IPS DF 6.9 (cell line): Measurements from ENCODE around the gene SNCG.

Experiments used
- DNase-seq: peaks from one replicate; pipeline ENCODE4 v3.0.0-alpha.2; 2013; ENCODE audit warnings: low read depth, low spot score
- H3K27ac ChIP-seq: one replicate; pipeline ENCODE4 v1.5.1; 2013; ENCODE audit warnings: low read length, control low read depth
- H3K27me3 ChIP-seq: 2 replicates; pipeline ENCODE4 v1.6.1; 2013; ENCODE audit warnings: mild to moderate bottlenecking, low read length; ENCODE audit not compliant: control insufficient read depth, insufficient read depth
- H3K36me3 ChIP-seq: 2 replicates; pipeline ENCODE4 v1.6.1; 2013; ENCODE audit warnings: low read length; ENCODE audit not compliant: control insufficient read depth, insufficient read depth
- H3K4me1 ChIP-seq: 2 replicates; pipeline ENCODE4 v1.6.1; 2013; ENCODE audit warnings: low read length; ENCODE audit not compliant: control insufficient read depth, insufficient read depth
- H3K4me3 ChIP-seq: 2 replicates; pipeline ENCODE4 v1.5.1; 2013; ENCODE audit warnings: mild to moderate bottlenecking, low read length
- H3K9me3 ChIP-seq: 2 replicates; pipeline ENCODE4 v1.6.1; 2013; ENCODE audit warnings: low read length, inconsistent platforms; ENCODE audit not compliant: control insufficient read depth, insufficient read depth
- WGBS: extraction: QIAGEN DNeasy Blood & Tissue Kit; methylation state at CpG from one replicate; pipeline ENCODE4 v1.1.7; 2013; ENCODE audit warnings: mixed read lengths, missing lambda C conversion rate; ENCODE audit not compliant: insufficient read length, insufficient coverage; 5-methylcytosine and 5-hydroxymethylcytosine counted together

The SNCG gene

DNA sequence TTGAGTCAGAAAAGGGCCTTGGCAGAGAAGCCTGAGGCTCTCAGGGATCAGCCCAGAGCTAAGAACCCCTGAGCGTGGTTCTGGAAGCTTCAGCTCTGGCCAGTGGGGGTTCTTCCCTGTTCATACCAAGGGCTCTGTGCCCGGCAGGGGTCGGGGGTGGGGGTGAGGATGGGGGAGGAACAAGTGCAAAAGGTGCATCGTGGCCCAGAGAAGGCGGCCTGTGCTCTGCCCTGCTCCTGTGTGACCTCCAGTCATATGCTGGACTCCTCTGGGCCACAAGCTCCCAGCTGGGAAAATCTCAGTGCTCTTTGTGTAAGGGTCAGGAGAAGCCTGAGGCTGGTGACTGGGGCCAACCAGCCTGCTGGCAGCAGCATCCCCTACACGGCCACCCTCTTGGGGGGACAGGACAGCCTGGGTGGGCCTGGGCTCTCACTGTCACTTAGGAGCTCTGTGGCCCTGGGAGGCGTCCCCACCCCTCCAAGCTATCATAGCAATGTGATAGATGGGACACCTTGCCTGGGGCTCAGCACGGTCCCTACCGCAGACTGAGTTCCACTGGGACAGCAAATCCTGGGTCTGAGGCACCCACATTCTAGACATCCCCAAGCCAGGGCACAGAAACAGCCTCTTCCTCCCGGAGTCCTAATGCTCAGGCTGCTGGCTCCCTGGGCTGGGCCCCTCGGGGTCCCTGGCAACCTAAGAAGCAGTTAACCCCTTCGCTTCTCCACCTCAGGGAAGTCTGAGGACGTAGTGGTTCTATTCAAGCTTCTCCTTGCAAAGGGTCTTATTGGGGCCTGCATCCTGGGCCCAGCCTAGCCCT is 3.5 kb upstream of the SNCG start:
- no peaks in the 10 kb centered on the region for H3K36me3 ChIP-seq
- H3K27ac ChIP-seq, result peak overlapping the region; percentile 19
- no peaks in the 10 kb centered on the region for H3K27me3 ChIP-seq
- peaks cover 39% of the 10 kb centered on the region for H3K4me1 ChIP-seq
- H3K9me3 ChIP-seq, result no peaks in the 10 kb centered on the region; the same call in 1 of the 2 replicates
- DNase-seq, result no peak
- H3K4me3 ChIP-seq, result no peak overlapping the region
- WGBS, result no CpG with 5 or more reads among the region's 13 CpGs

DNA sequence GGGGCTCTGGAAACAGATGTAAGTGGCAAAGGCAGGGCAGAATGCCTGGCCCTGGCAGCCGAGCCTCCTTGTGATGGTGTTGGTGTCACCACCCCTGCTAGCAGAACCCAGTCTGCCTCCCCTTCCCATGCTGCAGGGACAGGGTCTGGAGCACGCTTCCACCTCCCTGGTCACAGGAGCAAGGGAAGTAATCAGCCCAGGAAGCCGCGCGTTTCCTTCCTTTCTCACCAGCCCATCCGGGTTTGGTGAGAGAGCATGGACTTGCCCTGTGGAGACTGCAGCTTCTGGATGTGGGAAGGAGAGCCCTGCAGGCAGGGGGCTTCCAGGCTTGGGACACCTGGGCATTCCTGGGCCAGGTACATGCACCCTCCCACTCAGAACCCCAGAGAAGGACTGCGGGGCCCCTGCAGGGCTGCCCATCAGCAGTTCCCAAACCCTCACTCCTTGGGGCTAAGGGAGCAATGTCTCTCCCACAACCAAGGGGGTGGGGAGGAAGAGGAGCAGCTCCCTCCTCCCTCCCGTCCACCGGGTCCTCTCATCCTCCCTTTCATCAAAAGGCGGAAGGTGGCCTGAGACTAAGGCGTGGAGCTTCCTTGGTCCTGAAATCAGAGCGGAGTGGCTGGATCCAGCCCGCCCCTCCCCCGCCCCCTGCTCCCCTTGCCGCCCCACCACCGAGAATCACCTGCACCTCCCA is 2.8 kb upstream of the SNCG start:
- no peak overlapping the region for H3K27ac ChIP-seq
- H3K36me3 ChIP-seq, result no peaks in the 10 kb centered on the region
- H3K4me3 ChIP-seq, result no peak overlapping the region
- H3K9me3 ChIP-seq, result no peaks in the 10 kb centered on the region; the same call in 1 of the 2 replicates
- no CpG with 5 or more reads among the region's 16 CpGs for WGBS
- H3K27me3 ChIP-seq, result no peaks in the 10 kb centered on the region
- peaks cover 40% of the 10 kb centered on the region for H3K4me1 ChIP-seq
- no peak for DNase-seq

DNA sequence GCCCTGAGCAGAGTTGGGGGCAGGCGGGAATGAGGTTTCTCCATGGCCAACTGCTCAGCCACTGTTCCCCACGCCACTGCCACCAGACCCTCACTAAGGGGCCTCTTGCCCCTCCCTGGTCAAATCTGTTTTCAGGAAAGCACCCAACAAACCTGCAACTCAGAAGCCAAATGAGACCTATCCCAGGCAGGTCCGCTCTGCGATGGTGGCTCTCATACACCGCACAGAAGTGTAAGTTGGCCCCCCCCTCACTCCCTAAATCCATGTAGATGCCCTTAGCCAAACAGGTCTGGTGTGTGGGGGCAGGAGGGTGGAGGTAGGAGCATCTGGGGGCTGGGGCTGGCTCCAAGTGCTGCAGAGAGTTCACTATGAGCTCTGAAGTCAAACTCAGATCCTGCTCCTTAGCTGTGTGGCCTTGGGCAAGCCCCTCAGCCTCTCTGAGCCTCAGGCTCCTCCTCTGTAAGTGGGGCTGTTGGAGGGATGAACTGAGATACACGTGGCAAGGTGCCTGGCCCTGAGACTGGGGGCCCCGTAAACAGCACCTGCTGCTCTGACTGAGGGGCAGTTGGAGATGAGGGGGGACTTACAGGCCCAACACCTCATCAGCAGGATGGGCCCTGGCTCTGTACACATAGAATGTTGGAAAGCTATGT is 2.1 kb upstream of the SNCG start:
- Histone ChIP-seq H3K36me3 (no peaks in the 10 kb centered on the region), H3K27me3 (no peaks in the 10 kb centered on the region), H3K4me3 (no peak overlapping the region), H3K27ac (no peak overlapping the region), H3K9me3 (no peaks in the 10 kb centered on the region; the same call in 1 of the 2 replicates), H3K4me1 (peaks cover 40% of the 10 kb centered on the region)
- DNase-seq, result no peak
- no CpG with 5 or more reads among the region's 7 CpGs for WGBS

DNA sequence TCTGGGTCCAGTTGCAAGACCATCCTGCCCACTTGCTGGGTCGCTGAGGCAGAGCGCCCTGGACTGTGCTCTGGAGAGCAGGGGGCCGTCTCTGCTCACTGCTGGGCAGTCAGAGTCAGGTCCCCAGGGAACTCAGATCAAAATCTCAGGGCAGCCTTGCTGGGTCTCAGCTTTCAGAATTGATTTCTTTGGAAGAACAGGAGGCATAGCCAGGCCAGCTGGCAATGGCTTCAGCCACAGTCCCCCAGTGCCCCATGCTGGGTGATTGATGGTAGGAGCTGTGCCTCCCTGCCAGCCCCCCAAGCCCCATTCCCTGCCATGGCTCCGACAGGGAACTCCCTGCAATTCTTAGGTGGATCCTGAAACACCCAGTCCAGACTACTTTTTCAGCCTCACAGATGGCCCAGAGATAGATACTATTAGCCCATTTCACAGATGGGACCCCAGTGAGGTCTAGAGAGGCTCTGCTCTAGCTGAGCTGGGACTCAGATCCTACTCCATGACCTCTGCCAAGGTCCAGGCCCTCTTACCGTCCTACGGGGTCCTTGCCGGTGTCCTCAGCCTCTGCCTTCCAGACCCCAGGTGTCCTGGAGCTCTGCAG is 1.5 kb upstream of the SNCG start:
- no peak for DNase-seq
- Histone ChIP-seq H3K4me3 (no peak overlapping the region), H3K27me3 (no peaks in the 10 kb centered on the region), H3K27ac (no peak overlapping the region), H3K36me3 (no peaks in the 10 kb centered on the region), H3K9me3 (no peaks in the 10 kb centered on the region; the same call in 1 of the 2 replicates), H3K4me1 (peaks cover 40% of the 10 kb centered on the region)
- WGBS, result no CpG with 5 or more reads among the region's 7 CpGs

DNA sequence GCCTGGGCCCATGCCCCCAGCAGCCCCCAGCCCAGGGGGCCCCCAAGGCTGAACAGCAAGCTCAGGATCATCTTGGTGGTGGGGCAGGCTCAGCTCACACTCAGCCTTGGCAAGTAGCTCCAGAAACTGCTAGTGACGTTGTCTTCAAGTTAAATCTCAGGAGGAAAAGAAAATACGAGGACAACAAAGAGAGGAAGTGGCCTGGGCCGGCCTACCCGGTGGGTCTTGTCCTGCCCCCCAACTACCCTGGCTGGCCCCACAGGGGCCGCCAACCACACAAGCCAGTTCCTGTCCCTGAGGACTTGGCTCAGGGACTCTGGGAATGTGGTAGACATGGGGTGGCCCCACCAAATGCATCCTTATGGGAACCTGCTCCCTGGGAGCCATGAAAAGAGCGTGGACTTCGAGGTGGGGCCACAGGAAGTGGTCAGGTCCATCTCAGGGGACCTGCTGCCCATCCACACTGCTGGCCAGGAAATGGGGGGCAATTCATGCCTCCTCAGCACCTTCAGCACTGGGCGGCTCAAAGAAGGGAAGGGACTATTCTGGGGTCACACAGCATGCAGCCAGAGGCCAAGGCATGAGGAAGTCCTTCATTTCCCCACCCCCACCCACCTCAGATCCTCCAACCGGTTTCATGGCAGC is 806 bp upstream of the SNCG start, which contains the start of gene MMRN2:
Gene MMRN2 (minus strand): TSS at position 145 of the 645 bp plus-strand sequence. CDS start 74 bp downstream, at position 71.
- no peak for DNase-seq
- no peak within 1 kb of the TSS for H3K27ac ChIP-seq
- no peaks in the 10 kb centered on the region for H3K36me3 ChIP-seq
- H3K27me3 ChIP-seq, result no peaks in the 10 kb centered on the region
- no CpG with 5 or more reads among the region's 9 CpGs for WGBS
- no peaks in the 10 kb centered on the region for H3K9me3 ChIP-seq
- H3K4me1 ChIP-seq, result peaks cover 40% of the 10 kb centered on the region
- no peak within 1 kb of the TSS for H3K4me3 ChIP-seq

DNA sequence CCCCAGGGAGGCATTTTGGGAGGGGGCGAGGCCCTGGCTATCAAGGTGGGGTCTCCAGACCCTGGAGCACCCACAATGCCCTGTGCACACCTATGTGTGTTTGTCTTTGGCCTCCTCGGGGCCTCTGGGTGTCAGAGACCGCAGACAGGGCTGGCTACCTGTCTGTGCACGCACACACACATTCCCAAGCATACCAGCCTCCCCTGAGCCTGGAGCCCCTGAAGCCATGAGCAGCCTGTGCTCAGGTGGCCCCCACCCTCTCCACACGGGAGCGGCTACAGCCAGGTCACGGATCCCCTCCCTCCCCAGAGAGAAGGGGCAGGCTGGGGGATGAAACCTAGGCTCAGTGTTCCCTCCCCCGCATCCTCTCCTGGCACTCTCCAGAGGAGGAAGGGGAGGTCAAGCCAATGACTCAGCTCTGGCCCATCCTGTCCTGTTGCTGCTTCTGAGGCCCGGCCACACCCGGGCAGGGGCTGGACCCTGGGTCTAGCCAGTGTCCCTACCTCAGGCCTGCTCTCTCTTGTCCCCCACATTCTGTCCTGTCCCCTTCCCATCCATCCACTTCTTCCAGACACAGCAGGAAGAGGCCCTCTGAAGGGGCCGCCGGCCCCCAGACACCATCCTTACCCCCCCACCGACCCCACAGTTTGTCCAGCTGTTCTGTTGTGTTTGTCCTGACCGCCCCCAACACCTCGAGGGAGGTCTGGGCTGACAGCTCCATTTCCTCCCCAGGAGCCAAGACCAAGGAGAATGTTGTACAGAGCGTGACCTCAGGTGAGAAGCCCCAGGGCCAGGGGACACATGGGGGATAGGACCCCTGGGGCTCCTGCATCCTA is 720 bp downstream of the SNCG start:
- no peak overlapping the region for H3K27ac ChIP-seq
- no CpG with 5 or more reads among the region's 16 CpGs for WGBS

DNA sequence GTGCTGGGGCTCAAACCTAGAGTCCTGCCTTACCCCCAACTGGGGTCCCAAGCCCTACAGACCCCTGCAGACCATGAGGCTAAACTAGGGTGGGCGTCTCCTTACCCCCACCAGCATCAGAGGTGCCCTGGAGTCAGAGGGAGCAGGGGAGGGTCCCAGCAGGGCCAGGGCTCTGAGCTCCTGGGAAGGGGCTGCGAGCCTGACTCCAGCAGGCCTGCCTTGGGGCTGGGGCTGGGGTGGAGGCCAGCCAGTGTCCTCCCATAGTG is 1.3 kb downstream of the SNCG start:
- no peak for DNase-seq
- H3K27ac ChIP-seq, result no peak overlapping the region
- H3K36me3 ChIP-seq, result no peaks in the 10 kb centered on the region
- no peaks in the 10 kb centered on the region for H3K27me3 ChIP-seq
- H3K4me1 ChIP-seq, result peaks cover 33% of the 10 kb centered on the region
- no peak overlapping the region for H3K4me3 ChIP-seq
- no CpG with 5 or more reads among the region's 2 CpGs for WGBS
- no peaks in the 10 kb centered on the region for H3K9me3 ChIP-seq

More for the DNA sequence above, 720 bp downstream of the SNCG start:
- no peaks in the 10 kb centered on the region for H3K36me3 ChIP-seq
- H3K4me1 ChIP-seq, result peaks cover 33% of the 10 kb centered on the region
- H3K9me3 ChIP-seq, result no peaks in the 10 kb centered on the region
- no peaks in the 10 kb centered on the region for H3K27me3 ChIP-seq
- no peak for DNase-seq
- H3K4me3 ChIP-seq, result no peak overlapping the region

DNA sequence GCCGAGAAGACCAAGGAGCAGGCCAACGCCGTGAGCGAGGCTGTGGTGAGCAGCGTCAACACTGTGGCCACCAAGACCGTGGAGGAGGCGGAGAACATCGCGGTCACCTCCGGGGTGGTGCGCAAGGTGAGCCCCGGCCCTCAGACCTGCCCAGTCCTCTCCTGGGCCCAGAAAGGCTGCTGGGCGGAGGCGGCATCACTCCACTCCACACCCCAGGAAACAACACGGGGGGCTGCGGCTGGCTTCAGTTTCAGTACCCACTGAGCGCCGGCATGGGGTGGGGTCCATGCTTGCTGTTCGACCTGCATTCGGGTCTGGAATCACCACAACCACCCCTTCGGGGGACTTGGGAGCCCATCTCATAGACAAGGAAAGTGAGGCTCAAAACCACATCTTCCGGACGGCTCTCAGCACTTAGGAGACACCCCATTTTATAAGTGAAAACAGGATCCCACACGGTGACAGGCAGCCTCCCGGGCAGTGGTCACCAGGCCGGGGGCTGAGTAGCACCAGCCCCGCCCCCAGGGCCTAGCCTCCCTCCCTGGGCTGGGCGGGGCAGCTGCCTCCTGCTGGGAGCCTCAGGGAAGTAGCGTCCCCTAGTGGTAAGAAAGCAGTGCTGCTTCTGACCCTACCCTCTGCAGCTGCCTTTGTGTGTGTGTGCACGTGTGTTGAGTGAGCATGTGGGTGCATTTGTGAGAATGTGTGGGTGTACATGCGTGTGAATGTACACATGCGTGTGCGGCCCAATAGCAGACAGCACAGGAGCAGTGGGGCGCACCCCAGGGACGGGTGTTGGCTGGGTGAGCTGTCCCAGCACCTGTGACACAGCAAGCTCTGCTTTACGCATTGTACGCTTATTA is 1.8 kb downstream of the SNCG start:
- Histone ChIP-seq H3K27me3 (no peaks in the 10 kb centered on the region), H3K4me1 (peaks cover 28% of the 10 kb centered on the region), H3K9me3 (no peaks in the 10 kb centered on the region), H3K4me3 (no peak overlapping the region), H3K27ac (no peak overlapping the region), H3K36me3 (no peaks in the 10 kb centered on the region)
- no CpG with 5 or more reads among the region's 37 CpGs for WGBS
- DNase-seq, result no peak

DNA sequence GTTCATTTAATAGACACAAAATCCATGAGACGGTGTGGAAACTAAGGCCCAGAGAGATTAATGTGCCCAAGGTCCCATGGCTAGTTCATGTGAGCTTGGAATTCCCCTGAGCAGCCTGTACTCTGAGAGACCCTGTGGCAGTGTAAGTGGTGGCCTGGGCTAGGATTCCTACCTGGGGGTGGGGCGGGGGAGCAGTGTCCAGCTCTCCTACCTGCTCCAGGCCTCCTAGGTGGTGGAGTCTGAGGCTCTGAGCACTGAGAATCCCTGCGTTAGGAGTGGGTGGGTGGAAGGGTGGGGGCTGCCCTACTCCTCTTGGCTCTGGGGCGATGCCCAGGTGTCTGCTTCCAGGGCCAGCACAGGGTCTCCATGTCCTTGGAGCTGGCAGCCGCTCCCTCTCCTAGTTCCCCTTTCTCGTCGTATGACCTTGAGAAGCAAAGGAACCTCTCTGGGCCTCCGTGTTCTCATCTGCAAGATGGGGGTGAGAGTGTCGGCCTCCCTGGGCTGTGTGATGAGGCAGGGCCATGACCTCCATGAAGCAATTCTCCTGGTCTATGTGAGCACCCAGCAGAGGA is 2.5 kb downstream of the SNCG start:
- no peaks in the 10 kb centered on the region for H3K36me3 ChIP-seq
- H3K4me1 ChIP-seq, result peaks cover 23% of the 10 kb centered on the region
- WGBS, result no CpG with 5 or more reads among the region's 9 CpGs
- H3K27me3 ChIP-seq, result no peaks in the 10 kb centered on the region
- no peak overlapping the region for H3K4me3 ChIP-seq
- H3K27ac ChIP-seq, result no peak overlapping the region
- DNase-seq, result no peak
- no peaks in the 10 kb centered on the region for H3K9me3 ChIP-seq
